OCI-LY7 (cell line): ENCODE measurements around the gene GULP1.

Experiments
- CTCF ChIP-seq: fragments of 200-600 bp; sonication (generic); conservative IDR thresholded peaks from 2 replicates; pipeline ENCODE4 v1.5.1; 2014; ENCODE audit warnings: mild to moderate bottlenecking, antibody characterized with exemption, low read length, moderate library complexity, mixed read lengths
- EZH2phosphoT487 ChIP-seq: fragments of 200-600 bp; sonication (generic); IDR thresholded peaks from 2 replicates; pipeline ENCODE4 v1.6.1; 2018; ENCODE audit warnings: low read depth, borderline replicate concordance, mild to moderate bottlenecking, mixed run types, antibody characterized with exemption, low read length, moderate library complexity, mixed read lengths

- TF ChIP-seq EZH2phosphoT487 (no peak), CTCF (no peak)
Measured at GRCh38 chr2:188452084-188452483, 160.4 kb downstream of the GULP1 start.
